Duodenal mucosa (tissue), 2 donors: ENCODE results near the gene DIP2B.

Experiments used
- H3K27ac ChIP-seq: one replicate; pipeline ENCODE4 v1.7.0; 2013; ENCODE audit warnings: low read depth, low read length
- H3K27me3 ChIP-seq, 2 donors: one replicate each; pipeline ENCODE4 v1.7.0; 2013; ENCODE audit warnings: low read length in 2 of 2, control low read depth in 1 of 2; ENCODE audit not compliant: insufficient read depth in 2 of 2, control insufficient read depth in 1 of 2
- H3K36me3 ChIP-seq, 2 donors: one replicate each; pipeline ENCODE4 v1.7.0; 2013; ENCODE audit warnings: low read length in 2 of 2, control low read depth in 1 of 2; ENCODE audit not compliant: insufficient read depth in 2 of 2, control insufficient read depth in 1 of 2
- H3K4me1 ChIP-seq, 2 donors: one replicate each; pipeline ENCODE4 v1.7.0; 2013; ENCODE audit warnings: low read length in 2 of 2, control low read depth in 1 of 2; ENCODE audit not compliant: insufficient read depth in 2 of 2, control insufficient read depth in 1 of 2
- H3K4me3 ChIP-seq, 2 donors: one replicate each; pipeline ENCODE4 v1.7.0; 2013; ENCODE audit warnings: low read length in 2 of 2, low read depth in 1 of 2
- H3K9ac ChIP-seq, 2 donors: one replicate each; pipeline ENCODE4 v1.7.0; 2013; ENCODE audit warnings: low read length in 2 of 2, low read depth in 1 of 2
- H3K9me3 ChIP-seq, 2 donors: one replicate each; pipeline ENCODE4 v1.7.0; 2013; ENCODE audit warnings: low read length in 2 of 2, control low read depth in 1 of 2; ENCODE audit not compliant: control insufficient read depth in 1 of 2

Gene DIP2B

GRCh38 chr12:50606675-50607375 is 102.0 kb downstream of the DIP2B start:
- no peaks in the 10 kb centered on the region for H3K27me3 ChIP-seq
- peaks cover 5 to 20% of the 10 kb centered on the region in 2 donors for H3K4me1 ChIP-seq
- no peaks in the 10 kb centered on the region for H3K9me3 ChIP-seq
- peaks cover 0 to 5% of the 10 kb centered on the region in 2 donors for H3K36me3 ChIP-seq
- H3K27ac ChIP-seq: no peak overlapping the region
- no peak overlapping the region for H3K9ac ChIP-seq
- no peak overlapping the region for H3K4me3 ChIP-seq

- Histone ChIP-seq H3K4me1 (peaks cover 14 to 27% of the 10 kb centered on the region in 2 donors), H3K4me3 (no peak overlapping the region), H3K27ac (no peak overlapping the region), H3K9me3 (no peaks in the 10 kb centered on the region), H3K9ac (no peak overlapping the region), H3K36me3 (peaks cover 0 to 5% of the 10 kb centered on the region in 2 donors), H3K27me3 (no peaks in the 10 kb centered on the region)
These were observed 104.6 kb downstream of the DIP2B start for GRCh38 chr12:50609292-50609874.

- Histone ChIP-seq H3K9ac (no peak overlapping the region), H3K9me3 (no peaks in the 10 kb centered on the region), H3K36me3 (peaks cover 0 to 5% of the 10 kb centered on the region in 2 donors), H3K27ac (no peak overlapping the region), H3K4me1 (peaks cover 14 to 27% of the 10 kb centered on the region in 2 donors), H3K27me3 (no peaks in the 10 kb centered on the region), H3K4me3 (no peak overlapping the region)
These were observed 105.4 kb downstream of the DIP2B start for GRCh38 chr12:50610171-50610570.

- H3K27me3 ChIP-seq: no peaks in the 10 kb centered on the region
- no peaks in the 10 kb centered on the region for H3K9me3 ChIP-seq
- no peak overlapping the region for H3K4me3 ChIP-seq
- no peak overlapping the region for H3K27ac ChIP-seq
- no peak overlapping the region for H3K9ac ChIP-seq
- peaks cover 0 to 5% of the 10 kb centered on the region in 2 donors for H3K36me3 ChIP-seq
- peaks cover 14 to 24% of the 10 kb centered on the region in 2 donors for H3K4me1 ChIP-seq
These were observed 106.4 kb downstream of the DIP2B start for GRCh38 chr12:50611021-50611744.

- Histone ChIP-seq H3K9ac (no peak overlapping the region), H3K27me3 (no peaks in the 10 kb centered on the region), H3K9me3 (no peaks in the 10 kb centered on the region), H3K36me3 (peaks cover 0 to 5% of the 10 kb centered on the region in 2 donors), H3K4me3 (no peak overlapping the region), H3K4me1 (peaks cover 9 to 15% of the 10 kb centered on the region in 2 donors), H3K27ac (no peak overlapping the region)
These were observed 108.1 kb downstream of the DIP2B start for GRCh38 chr12:50612882-50613281.

GRCh38 chr12:50613463-50613862 is 108.7 kb downstream of the DIP2B start:
- Histone ChIP-seq H3K27me3 (no peaks in the 10 kb centered on the region), H3K4me1 (peaks cover 13 to 16% of the 10 kb centered on the region in 2 donors), H3K9ac (no peak overlapping the region), H3K9me3 (no peaks in the 10 kb centered on the region), H3K27ac (no peak overlapping the region), H3K36me3 (peaks cover 0 to 5% of the 10 kb centered on the region in 2 donors), H3K4me3 (no peak overlapping the region)

GRCh38 chr12:50614167-50614759 is 109.5 kb downstream of the DIP2B start:
- Histone ChIP-seq H3K27ac (no peak overlapping the region), H3K9ac (no peak overlapping the region), H3K4me3 (no peak overlapping the region), H3K9me3 (no peaks in the 10 kb centered on the region), H3K4me1 (peaks cover 19 to 20% of the 10 kb centered on the region in 2 donors), H3K36me3 (peaks cover 0 to 3% of the 10 kb centered on the region in 2 donors), H3K27me3 (no peaks in the 10 kb centered on the region)

- H3K9ac ChIP-seq: no peak overlapping the region
- no peak overlapping the region for H3K4me3 ChIP-seq
- peaks cover 24 to 29% of the 10 kb centered on the region in 2 donors for H3K4me1 ChIP-seq
- H3K36me3 ChIP-seq: no peaks in the 10 kb centered on the region
- no peaks in the 10 kb centered on the region for H3K27me3 ChIP-seq
- H3K9me3 ChIP-seq: no peaks in the 10 kb centered on the region
- H3K27ac ChIP-seq: no peak overlapping the region
These were observed 110.5 kb downstream of the DIP2B start for GRCh38 chr12:50615145-50615906.

GRCh38 chr12:50615907-50616296 is 111.1 kb downstream of the DIP2B start:
- Histone ChIP-seq H3K36me3 (no peaks in the 10 kb centered on the region), H3K27ac (no peak overlapping the region), H3K27me3 (no peaks in the 10 kb centered on the region), H3K4me3 (no peak overlapping the region), H3K9ac (no peak overlapping the region), H3K4me1 (peaks cover 27 to 34% of the 10 kb centered on the region in 2 donors), H3K9me3 (no peaks in the 10 kb centered on the region)
